B cell (primary cell): ENCODE measurements around the gene CORO2A. TPM values are rescaled to one million over a fixed set of nuclear protein-coding genes. Genes with fewer than 3 reads are reported as not detected.

ENCODE experiments used
- ATAC-seq: fragments of 200-7000 bp; cut with Tn5 transposase; one replicate; pipeline ENCODE4 v1.10.0; 2021; ENCODE audit warnings: low read depth, mild to moderate bottlenecking, moderate number of reproducible peaks, moderate library complexity
- CTCF ChIA-PET: fragments of 350-600 bp; sonication (Branson Sonifier 250); formaldehyde crosslinking; loops from one replicate; lab custom pipeline; 2021; ENCODE audit warnings: antibody characterized with exemption, inconsistent platforms; lab: Charles Lee
- POLR2A ChIA-PET: fragments of 350-600 bp; sonication (Branson Sonifier 250); formaldehyde crosslinking; loops from one replicate; lab custom pipeline; 2021; ENCODE audit warnings: antibody characterized with exemption; lab: Charles Lee
- DNase-seq: peaks from one replicate; pipeline ENCODE4 v3.0.0; 2013
- H2AFZ ChIP-seq: 2 replicates; pipeline ENCODE4 v1.6.1; 2012; ENCODE audit warnings: mild to moderate bottlenecking, low read depth, low read length; ENCODE audit not compliant: insufficient read depth, poor library complexity, severe bottlenecking
- H3K27ac ChIP-seq, 2 donors: 1 replicate in 1 of 2; 2 replicates in 1 of 2; pipeline ENCODE4 v1.5.1; 2012 to 2013; ENCODE audit warnings: low read length in 2 of 2, mild to moderate bottlenecking in 2 of 2, moderate library complexity in 1 of 2
- H3K27me3 ChIP-seq, 4 experiments: fragments of 200-600 bp in 1 of 4; sonication (generic) in 1 of 4; replicated peaks in 1 of 4; 1 replicate in 2 of 4; 2 replicates in 2 of 4; pipeline versions ENCODE4 v1.6.1 to v1.7.0; 2013 to 2016; ENCODE audit warnings: low read length in 3 of 4, mild to moderate bottlenecking in 2 of 4, mixed read lengths in 1 of 4, moderate library complexity in 1 of 4; ENCODE audit not compliant: insufficient read depth in 4 of 4, control insufficient read depth in 3 of 4; ENCODE audit errors: control extremely low read depth in 1 of 4
- H3K36me3 ChIP-seq, 2 experiments: replicated peaks in 1 of 2; 1 replicate in 1 of 2; 2 replicates in 1 of 2; pipeline versions ENCODE4 v1.6.1 to v1.7.1; 2013; ENCODE audit warnings: low read length in 1 of 2; ENCODE audit not compliant: insufficient read depth in 2 of 2, control insufficient read depth in 1 of 2; ENCODE audit errors: control extremely low read depth in 1 of 2, extremely low read depth in 1 of 2
- H3K4me1 ChIP-seq, 2 donors: fragments of 200-600 bp in 1 of 2; sonication (generic) in 1 of 2; 1 replicate in 1 of 2; 2 replicates in 1 of 2; pipeline versions ENCODE4 v1.5.1 to v1.6.1; 2013 to 2017; ENCODE audit warnings: low read length in 2 of 2; ENCODE audit not compliant: control insufficient read depth in 2 of 2, insufficient read depth in 2 of 2
- H3K4me2 ChIP-seq: replicated peaks from 2 replicates; pipeline ENCODE3; 2012; ENCODE audit warnings: mild to moderate bottlenecking, low read depth, low read length; ENCODE audit not compliant: poor library complexity, severe bottlenecking
- H3K4me3 ChIP-seq, 5 experiments: fragments of 200-600 bp in 1 of 5; sonication (generic) in 1 of 5; 1 replicate in 3 of 5; 2 replicates in 2 of 5; pipeline versions ENCODE4 v1.5.1 to v1.7.0; 2011 to 2016; ENCODE audit warnings: low read length in 4 of 5, mild to moderate bottlenecking in 4 of 5, low read depth in 2 of 5, control low read depth in 1 of 5, moderate library complexity in 1 of 5; ENCODE audit not compliant: insufficient read depth in 1 of 5; ENCODE audit errors: control extremely low read depth in 1 of 5, extremely low read depth in 1 of 5
- H3K79me2 ChIP-seq: fragments of 200-600 bp; sonication (generic); one replicate; pipeline ENCODE4 v1.6.0; 2016; ENCODE audit warnings: low read length; ENCODE audit not compliant: control insufficient read depth, insufficient read depth
- H3K9ac ChIP-seq: fragments of 200-600 bp; sonication (generic); 2 replicates; pipeline ENCODE4 v1.6.1; 2017; ENCODE audit warnings: mild to moderate bottlenecking, low read length, moderate library complexity
- H3K9me3 ChIP-seq, 3 donors: one replicate each; pipeline versions ENCODE4 v1.6.1 to v1.7.1; 2013; ENCODE audit warnings: low read length in 2 of 3; ENCODE audit not compliant: control insufficient read depth in 2 of 3, insufficient read depth in 1 of 3; ENCODE audit errors: control extremely low read depth in 1 of 3
- H4K20me1 ChIP-seq: 2 replicates; pipeline ENCODE4 v1.6.0; 2012; ENCODE audit warnings: mild to moderate bottlenecking, low read length; ENCODE audit not compliant: insufficient read depth, control insufficient read depth, poor library complexity, severe bottlenecking
- H3K27ac Mint-ChIP-seq: one replicate; pipeline ENCODE4 v1.8.0; 2021; ENCODE audit warnings: mixed read lengths
- H3K27me3 Mint-ChIP-seq: one replicate; pipeline ENCODE4 v1.8.0; 2021; ENCODE audit warnings: mixed read lengths
- H3K4me1 Mint-ChIP-seq: one replicate; pipeline ENCODE4 v1.8.0; 2021; ENCODE audit warnings: mixed read lengths
- H3K4me3 Mint-ChIP-seq: one replicate; pipeline ENCODE4 v1.8.0; 2021; ENCODE audit warnings: mixed read lengths
- H3K9me3 Mint-ChIP-seq: one replicate; pipeline ENCODE4 v1.8.0; 2022; ENCODE audit warnings: mixed read lengths; ENCODE audit not compliant: insufficient read depth
- CTCF ChIP-seq: fragments of 200-600 bp; IDR thresholded peaks from one replicate; pipeline ENCODE4 v1.8.0; 2022; ENCODE audit warnings: antibody characterized with exemption, mild to moderate bottlenecking
- EZH2 ChIP-seq: IDR thresholded peaks from 2 replicates; pipeline ENCODE4 v1.6.1; 2012; ENCODE audit warnings: borderline replicate concordance, low read depth, mild to moderate bottlenecking, moderate library complexity, low read length; ENCODE audit not compliant: insufficient read depth, poor library complexity, severe bottlenecking
- WGBS: methylation state at CpG from one replicate; pipeline ENCODE4 v1.1.5; 2013; ENCODE audit warnings: missing lambda C conversion rate; ENCODE audit not compliant: insufficient coverage; 5-methylcytosine and 5-hydroxymethylcytosine counted together
- intact Hi-C: fragments of 100-400 bp; cut with micrococcal nuclease; formaldehyde crosslinking; loops from one replicate; pipeline ENCODE4 v1.10.0; 2022
- polyA plus RNA-seq: library from polyadenylated mRNA; depleted of rRNA; stranded (reverse); fragments of >200 nt; gene quantifications from 2 replicates; pipeline ENCODE4 v1.2.3, GENCODE V29; 2012
- total RNA-seq, 2 donors: library from RNA; stranded (reverse); fragments of 120-200 nt in 1 of 2; gene quantifications; 1 replicate in 1 of 2; 2 replicates in 1 of 2; pipeline versions ENCODE4 v1.2.3 to v1.2.4, GENCODE V29; 2013 to 2022

CORO2A gene
- total and polyA plus RNA-seq, 2 donors (not counting 1 experiment from before 2014, with no cell fraction given) = 1.1 to 2.0 TPM

- no peak overlapping the region for H2AFZ ChIP-seq
- H3K9ac ChIP-seq = no peak overlapping the region
- no peak for DNase-seq
- H3K9me3 ChIP-seq = no peaks in the 10 kb centered on the region
- Mint-ChIP-seq H3K27me3 (no peaks in the 10 kb centered on the region), H3K4me1 (peaks cover 12% of the 10 kb centered on the region), H3K9me3 (no peaks in the 10 kb centered on the region), H3K27ac (no peak overlapping the region), H3K4me3 (no peak overlapping the region)
- H3K4me2 ChIP-seq = no peak overlapping the region
- H3K4me3 ChIP-seq = no peak overlapping the region
- no peak for TF ChIP-seq CTCF
- TF ChIP-seq EZH2 = no peak
- intact Hi-C loops = loop anchor here (1.0 to 5.0 kb wide), 3 partner anchors 59 to 130 kb away; no protein-coding TSS in a partner anchor
- ChIA-PET CTCF (interaction anchor here (1.0 to 4.7 kb wide), 18 partner anchors 11 to 133 kb away, joined by 3 to 35 read pairs (median 6); partner anchors contain the start of genes CORO2A and TBC1D2), POLR2A (interaction anchor here (0.6 kb wide), 1 partner anchor 148 kb away, joined by 3 read pairs; the partner anchor contains the start of gene NANS)
- peaks cover 4 to 19% of the 10 kb centered on the region in 2 donors for H3K4me1 ChIP-seq
- ATAC-seq = no peak
- H4K20me1 ChIP-seq = no peaks in the 10 kb centered on the region
- no peaks in the 10 kb centered on the region for H3K79me2 ChIP-seq
- no peak overlapping the region for H3K27ac ChIP-seq
- peaks cover 0 to 4% of the 10 kb centered on the region in 2 experiments for H3K36me3 ChIP-seq
- 86% methylated on average over 4 of the region's 4 CpGs for WGBS
- no peaks in the 10 kb centered on the region for H3K27me3 ChIP-seq
These were observed 12.3 kb upstream of the CORO2A start for GRCh38 chr9:98204692-98205091.

- no peaks in the 10 kb centered on the region for H4K20me1 ChIP-seq
- no peak for DNase-seq
- no peak overlapping the region for H2AFZ ChIP-seq
- intact Hi-C loops = no loop called here
- no peak overlapping the region for H3K4me3 ChIP-seq
- CTCF ChIA-PET = interaction anchor here (1.3 to 1.7 kb wide), 2 partner anchors 9 to 60 kb away, joined by 4 to 5 read pairs; no protein-coding TSS in a partner anchor
- Mint-ChIP-seq H3K9me3 (no peaks in the 10 kb centered on the region), H3K27ac (no peak overlapping the region), H3K4me1 (peaks cover 12% of the 10 kb centered on the region), H3K4me3 (no peak overlapping the region), H3K27me3 (no peaks in the 10 kb centered on the region)
- WGBS = 88% methylated on average over 4 of the region's 7 CpGs
- peaks cover 0 to 4% of the 10 kb centered on the region in 2 experiments for H3K36me3 ChIP-seq
- POLR2A ChIA-PET = no interaction called here
- H3K4me2 ChIP-seq = no peak overlapping the region
- no peaks in the 10 kb centered on the region for H3K79me2 ChIP-seq
- no peaks in the 10 kb centered on the region for H3K27me3 ChIP-seq
- H3K9me3 ChIP-seq = no peaks in the 10 kb centered on the region
- ATAC-seq = no peak
- peaks cover 4 to 19% of the 10 kb centered on the region in 2 donors for H3K4me1 ChIP-seq
- TF ChIP-seq EZH2 (no peak), CTCF (no peak)
- H3K9ac ChIP-seq = no peak overlapping the region
- H3K27ac ChIP-seq = no peak overlapping the region
These were observed 10.7 kb upstream of the CORO2A start for GRCh38 chr9:98203153-98203552.
